Spleen (tissue), 7 donors: ENCODE results near the gene CD320.

Source experiments
- POLR2A ChIP-seq, 3 donors: fragments of 450-650 bp; IDR thresholded peaks; one replicate each; pipeline ENCODE4 v1.5.1; 2017; ENCODE audit warnings: antibody characterized with exemption in 3 of 3, mild to moderate bottlenecking in 1 of 3
- TF ChIP-seq, protein P1 (sequence below), 11 experiments: fragments of 200-600 bp in 7 of 11; fragments of 450-650 bp in 4 of 11; sonication (generic) in 4 of 11; IDR thresholded peaks in 8 of 11; conservative IDR thresholded peaks in 3 of 11; 1 replicate in 7 of 11; 2 replicates in 4 of 11; pipeline versions ENCODE4 v1.4.0 to v1.8.0; 2016 to 2021; ENCODE audit warnings: antibody characterized with exemption in 11 of 11, inconsistent platforms in 4 of 11, mild to moderate bottlenecking in 1 of 11
- donor health status: DM: no; HTN: no; CAD: no; lungs with moderate emphysema.
- donor health status: DM: no; HTN: no; CAD: no.
- donor health status: DM: no; HTN: no; CAD: no.

DNA sequence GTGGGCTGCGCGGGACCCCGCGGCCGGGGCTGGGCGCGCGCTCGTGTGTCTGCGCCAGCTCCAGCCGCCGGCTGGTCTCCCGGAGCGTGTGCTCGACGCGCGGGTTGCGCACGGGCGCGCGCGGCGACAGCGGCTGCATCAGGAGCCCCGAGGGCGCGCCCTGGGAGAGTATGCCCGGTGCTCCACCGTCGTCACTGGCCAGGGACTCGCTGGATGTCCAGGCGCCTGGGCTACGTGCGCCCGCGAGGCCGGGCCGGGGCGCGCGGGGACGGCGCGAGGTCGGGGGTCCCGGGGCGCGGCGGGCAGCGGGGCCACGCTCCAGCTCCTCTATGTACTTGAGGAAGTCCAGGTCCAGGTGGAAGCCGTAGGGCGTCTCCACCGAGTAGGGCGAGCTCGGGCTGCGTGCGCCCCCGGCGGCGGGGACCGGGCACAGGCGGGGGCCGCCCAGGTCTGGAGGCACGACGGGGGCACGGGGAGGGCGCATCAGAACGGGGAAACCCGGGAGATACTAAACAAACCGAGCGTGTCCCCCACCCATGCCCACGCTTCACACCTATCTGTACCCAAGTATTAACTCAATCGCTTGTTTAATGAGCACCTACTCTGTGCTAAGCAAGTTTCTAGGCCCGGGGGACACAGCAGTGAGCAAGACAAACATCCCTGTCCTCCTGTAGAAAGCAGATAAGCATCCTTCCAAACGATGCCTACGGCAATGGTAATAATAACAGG, 27.3 kb upstream of the CD320 start:
- TF ChIP-seq, protein P1, sequence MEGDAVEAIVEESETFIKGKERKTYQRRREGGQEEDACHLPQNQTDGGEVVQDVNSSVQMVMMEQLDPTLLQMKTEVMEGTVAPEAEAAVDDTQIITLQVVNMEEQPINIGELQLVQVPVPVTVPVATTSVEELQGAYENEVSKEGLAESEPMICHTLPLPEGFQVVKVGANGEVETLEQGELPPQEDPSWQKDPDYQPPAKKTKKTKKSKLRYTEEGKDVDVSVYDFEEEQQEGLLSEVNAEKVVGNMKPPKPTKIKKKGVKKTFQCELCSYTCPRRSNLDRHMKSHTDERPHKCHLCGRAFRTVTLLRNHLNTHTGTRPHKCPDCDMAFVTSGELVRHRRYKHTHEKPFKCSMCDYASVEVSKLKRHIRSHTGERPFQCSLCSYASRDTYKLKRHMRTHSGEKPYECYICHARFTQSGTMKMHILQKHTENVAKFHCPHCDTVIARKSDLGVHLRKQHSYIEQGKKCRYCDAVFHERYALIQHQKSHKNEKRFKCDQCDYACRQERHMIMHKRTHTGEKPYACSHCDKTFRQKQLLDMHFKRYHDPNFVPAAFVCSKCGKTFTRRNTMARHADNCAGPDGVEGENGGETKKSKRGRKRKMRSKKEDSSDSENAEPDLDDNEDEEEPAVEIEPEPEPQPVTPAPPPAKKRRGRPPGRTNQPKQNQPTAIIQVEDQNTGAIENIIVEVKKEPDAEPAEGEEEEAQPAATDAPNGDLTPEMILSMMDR (IDR thresholded peaks at IDR 0.05 in 8 of 11, conservative IDR thresholded peaks at IDR 0.05 in 3 of 11), result peak in 2 of 11 experiments; percentile 22 to 51
- no peak for TF ChIP-seq POLR2A (IDR thresholded peaks at IDR 0.05)
